ENCODE results near the gene CD2. TPM values are rescaled to one million over a fixed set of nuclear protein-coding genes. Genes with fewer than 3 reads are reported as not detected.

CD2 gene
- total RNA-seq, 1 donor from 2014 or later: not detected

DNA sequence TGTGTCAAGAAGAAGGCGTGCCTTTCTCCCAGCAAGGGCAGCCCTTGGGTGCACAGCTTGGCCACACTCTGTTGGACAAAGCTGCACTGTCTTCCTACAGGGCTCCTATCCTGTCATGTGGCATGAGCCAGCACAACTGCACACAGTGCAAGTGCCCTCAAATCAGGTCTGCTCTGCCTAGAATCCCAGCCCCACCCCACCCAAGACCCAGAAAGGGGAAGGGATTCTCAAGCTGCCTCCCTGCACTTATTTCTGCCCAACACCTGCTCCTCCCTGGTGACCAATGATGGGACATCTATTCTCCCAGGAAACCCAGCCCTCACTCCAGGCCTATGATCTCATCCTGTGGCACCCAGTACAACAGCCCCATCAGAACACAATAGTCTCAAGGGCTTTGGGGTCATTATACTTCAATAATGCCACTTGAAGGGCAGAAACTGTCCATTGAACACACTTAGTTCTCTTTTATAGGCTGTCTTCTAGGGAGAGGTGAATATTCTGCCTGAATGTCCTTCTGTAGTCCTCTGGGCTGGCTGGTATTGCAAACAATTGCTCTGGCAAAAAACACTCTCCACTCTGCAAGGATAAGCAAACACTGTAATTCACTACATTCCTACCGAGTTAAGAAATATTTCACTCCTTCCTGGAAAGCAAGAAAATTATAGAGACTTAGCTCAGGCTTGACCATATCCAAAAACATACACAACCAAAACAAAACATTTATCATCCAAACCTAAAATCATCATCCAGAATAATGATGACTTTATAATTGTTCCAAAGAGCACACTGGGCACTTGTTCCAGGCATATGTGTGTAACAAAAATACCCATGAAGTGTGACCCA, 43.6 kb upstream of the CD2 start:
- Mint-ChIP-seq H3K4me1 (ENCODE audit: unreplicated experiment) (peaks cover 7% of the 10 kb centered on the region), H3K4me3 (ENCODE audit: unreplicated experiment) (no peak overlapping the region), H3K36me3 (ENCODE audit: low read depth, unreplicated experiment) (no peaks in the 10 kb centered on the region), H3K27ac (ENCODE audit: unreplicated experiment) (no peak overlapping the region), H3K9me3 (ENCODE audit: unreplicated experiment) (no peaks in the 10 kb centered on the region), H3K27me3 (ENCODE audit: unreplicated experiment) (peaks cover 4% of the 10 kb centered on the region)
- DNase-seq (ENCODE audit: low spot score): no peak
- TF ChIP-seq CTCF (IDR thresholded peaks at IDR 0.05; ENCODE audit: unreplicated experiment): no peak

- Mint-ChIP-seq H3K4me1 (ENCODE audit: unreplicated experiment) (peaks cover 7% of the 10 kb centered on the region), H3K27ac (ENCODE audit: unreplicated experiment) (no peak overlapping the region), H3K27me3 (ENCODE audit: unreplicated experiment) (peaks cover 4% of the 10 kb centered on the region), H3K36me3 (ENCODE audit: low read depth, unreplicated experiment) (no peaks in the 10 kb centered on the region), H3K9me3 (ENCODE audit: unreplicated experiment) (no peaks in the 10 kb centered on the region), H3K4me3 (ENCODE audit: unreplicated experiment) (no peak overlapping the region)
- no peak for TF ChIP-seq CTCF (IDR thresholded peaks at IDR 0.05; ENCODE audit: unreplicated experiment)
- DNase-seq (ENCODE audit: low spot score): no peak
Observed at GRCh38 chr1:116711263-116711840, 42.9 kb upstream of the CD2 start.

- no peak for TF ChIP-seq CTCF (IDR thresholded peaks at IDR 0.05; ENCODE audit: unreplicated experiment)
- peaks cover 4% of the 10 kb centered on the region for H3K27me3 Mint-ChIP-seq (ENCODE audit: unreplicated experiment)
- no peaks in the 10 kb centered on the region for H3K9me3 Mint-ChIP-seq (ENCODE audit: unreplicated experiment)
- H3K4me3 Mint-ChIP-seq (ENCODE audit: unreplicated experiment): no peak overlapping the region
- H3K27ac Mint-ChIP-seq (ENCODE audit: unreplicated experiment): no peak overlapping the region
- H3K36me3 Mint-ChIP-seq (ENCODE audit: low read depth, unreplicated experiment): no peaks in the 10 kb centered on the region
- peaks cover 7% of the 10 kb centered on the region for H3K4me1 Mint-ChIP-seq (ENCODE audit: unreplicated experiment)
- DNase-seq (ENCODE audit: low spot score): no peak
Observed at GRCh38 chr1:116712510-116712909, 41.7 kb upstream of the CD2 start.

GRCh38 chr1:116713474-116713873, 40.8 kb upstream of the CD2 start:
- DNase-seq (ENCODE audit: low spot score): no peak
- no peak overlapping the region for H3K4me3 Mint-ChIP-seq (ENCODE audit: unreplicated experiment)
- no peaks in the 10 kb centered on the region for H3K9me3 Mint-ChIP-seq (ENCODE audit: unreplicated experiment)
- H3K4me1 Mint-ChIP-seq (ENCODE audit: unreplicated experiment): peaks cover 7% of the 10 kb centered on the region
- no peak for TF ChIP-seq CTCF (IDR thresholded peaks at IDR 0.05; ENCODE audit: unreplicated experiment)
- no peaks in the 10 kb centered on the region for H3K36me3 Mint-ChIP-seq (ENCODE audit: low read depth, unreplicated experiment)
- peaks cover 3% of the 10 kb centered on the region for H3K27me3 Mint-ChIP-seq (ENCODE audit: unreplicated experiment)
- H3K27ac Mint-ChIP-seq (ENCODE audit: unreplicated experiment): no peak overlapping the region

DNA sequence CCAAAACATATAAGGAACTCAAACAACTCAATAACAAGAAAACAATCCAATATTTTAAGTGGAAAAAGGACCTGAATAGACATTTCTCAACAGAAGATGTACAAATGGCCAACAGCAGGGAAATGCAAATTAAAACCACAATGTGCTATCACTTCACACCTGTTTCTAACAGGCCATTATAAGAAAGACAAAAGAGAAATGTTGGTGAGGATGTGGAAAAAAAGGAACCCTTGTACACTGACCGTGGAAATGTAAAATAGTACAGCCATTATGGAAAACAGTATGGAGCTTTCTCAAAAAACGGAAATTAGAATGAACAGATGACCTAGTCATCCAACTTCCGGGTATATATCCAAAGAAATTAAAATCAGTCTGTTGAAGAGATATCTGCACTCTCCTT, 37.8 kb upstream of the CD2 start:
- no peak for TF ChIP-seq CTCF (IDR thresholded peaks at IDR 0.05; ENCODE audit: unreplicated experiment)
- Mint-ChIP-seq H3K4me1 (ENCODE audit: unreplicated experiment) (peaks cover 7% of the 10 kb centered on the region), H3K9me3 (ENCODE audit: unreplicated experiment) (no peaks in the 10 kb centered on the region), H3K27ac (ENCODE audit: unreplicated experiment) (no peak overlapping the region), H3K27me3 (ENCODE audit: unreplicated experiment) (peaks cover 3% of the 10 kb centered on the region), H3K36me3 (ENCODE audit: low read depth, unreplicated experiment) (no peaks in the 10 kb centered on the region), H3K4me3 (ENCODE audit: unreplicated experiment) (no peak overlapping the region)
- DNase-seq (ENCODE audit: low spot score): no peak

All from endothelial cell (in vitro differentiated cells).